Testis (tissue), 2 donors: ENCODE measurements around the gene PEX10.

Source experiments
- POLR2A ChIP-seq: fragments of 450-650 bp; IDR thresholded peaks from one replicate; pipeline ENCODE4 v1.6.1; 2017; ENCODE audit warnings: antibody characterized with exemption, mild to moderate bottlenecking, moderate library complexity
- TF ChIP-seq, protein P1 (sequence below), 3 experiments: fragments of 450-650 bp in 2 of 3; fragments of 200-600 bp in 1 of 3; sonication (generic) in 1 of 3; IDR thresholded peaks; one replicate each; pipeline ENCODE4 v1.5.1; 2016 to 2019; ENCODE audit warnings: antibody characterized with exemption in 3 of 3, mild to moderate bottlenecking in 2 of 3, moderate library complexity in 1 of 3

DNA sequence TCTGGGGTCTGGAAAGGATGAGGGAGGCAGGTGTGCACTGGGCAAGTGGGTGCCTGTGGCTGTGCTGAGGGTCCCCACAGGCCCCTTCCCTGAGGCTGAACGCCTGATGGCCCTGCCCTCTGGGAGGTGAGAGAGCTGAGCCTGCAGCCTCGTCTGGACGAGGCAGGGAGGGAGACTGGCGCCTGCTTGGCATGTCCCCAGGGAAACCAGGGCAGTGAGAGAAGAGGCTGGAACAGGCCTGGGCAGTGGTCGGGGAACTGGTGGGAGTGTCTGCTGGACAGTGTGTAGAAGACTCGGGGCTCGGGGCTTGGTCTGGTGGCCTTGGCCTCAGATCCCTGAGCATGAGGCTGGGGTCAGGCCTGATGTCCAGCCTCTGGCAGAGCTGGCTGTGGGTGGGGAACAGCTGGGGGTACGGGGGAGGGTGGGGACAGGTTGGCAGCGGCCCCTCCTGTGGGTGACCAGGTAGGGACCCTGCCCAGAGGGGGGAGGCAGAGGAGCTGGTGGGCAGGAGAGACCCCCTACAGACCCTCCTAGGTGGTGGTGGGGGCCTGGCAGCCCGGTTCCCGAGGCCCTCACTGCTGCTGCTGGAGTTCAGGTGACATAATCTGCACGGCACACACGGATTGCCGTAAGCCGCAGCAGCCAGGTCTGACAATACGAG is 32.9 kb upstream of the PEX10 start:
- TF ChIP-seq, protein P1, sequence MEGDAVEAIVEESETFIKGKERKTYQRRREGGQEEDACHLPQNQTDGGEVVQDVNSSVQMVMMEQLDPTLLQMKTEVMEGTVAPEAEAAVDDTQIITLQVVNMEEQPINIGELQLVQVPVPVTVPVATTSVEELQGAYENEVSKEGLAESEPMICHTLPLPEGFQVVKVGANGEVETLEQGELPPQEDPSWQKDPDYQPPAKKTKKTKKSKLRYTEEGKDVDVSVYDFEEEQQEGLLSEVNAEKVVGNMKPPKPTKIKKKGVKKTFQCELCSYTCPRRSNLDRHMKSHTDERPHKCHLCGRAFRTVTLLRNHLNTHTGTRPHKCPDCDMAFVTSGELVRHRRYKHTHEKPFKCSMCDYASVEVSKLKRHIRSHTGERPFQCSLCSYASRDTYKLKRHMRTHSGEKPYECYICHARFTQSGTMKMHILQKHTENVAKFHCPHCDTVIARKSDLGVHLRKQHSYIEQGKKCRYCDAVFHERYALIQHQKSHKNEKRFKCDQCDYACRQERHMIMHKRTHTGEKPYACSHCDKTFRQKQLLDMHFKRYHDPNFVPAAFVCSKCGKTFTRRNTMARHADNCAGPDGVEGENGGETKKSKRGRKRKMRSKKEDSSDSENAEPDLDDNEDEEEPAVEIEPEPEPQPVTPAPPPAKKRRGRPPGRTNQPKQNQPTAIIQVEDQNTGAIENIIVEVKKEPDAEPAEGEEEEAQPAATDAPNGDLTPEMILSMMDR (IDR thresholded peaks at IDR 0.05): no peak
- TF ChIP-seq POLR2A: no peak
